ENCODE data around the gene GZMB. TPM values are rescaled to one million over a fixed set of nuclear protein-coding genes. Genes with fewer than 3 reads are reported as not detected.
A peak's percentile ranks its signal among the peaks of the same experiment; 100 is the strongest.

The GZMB gene, protein sequence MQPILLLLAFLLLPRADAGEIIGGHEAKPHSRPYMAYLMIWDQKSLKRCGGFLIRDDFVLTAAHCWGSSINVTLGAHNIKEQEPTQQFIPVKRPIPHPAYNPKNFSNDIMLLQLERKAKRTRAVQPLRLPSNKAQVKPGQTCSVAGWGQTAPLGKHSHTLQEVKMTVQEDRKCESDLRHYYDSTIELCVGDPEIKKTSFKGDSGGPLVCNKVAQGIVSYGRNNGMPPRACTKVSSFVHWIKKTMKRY
- not detected in 2 replicates for total RNA-seq (2022)
- not detected for Bru-seq, nascent RNA
- not detected for BruChase-seq, experiment 1, labeled RNA remaining after a 6-hour chase
- not detected for BruChase-seq, experiment 2, labeled RNA remaining after a 2-hour chase
- long read RNA-seq, result 0 reads

DNA sequence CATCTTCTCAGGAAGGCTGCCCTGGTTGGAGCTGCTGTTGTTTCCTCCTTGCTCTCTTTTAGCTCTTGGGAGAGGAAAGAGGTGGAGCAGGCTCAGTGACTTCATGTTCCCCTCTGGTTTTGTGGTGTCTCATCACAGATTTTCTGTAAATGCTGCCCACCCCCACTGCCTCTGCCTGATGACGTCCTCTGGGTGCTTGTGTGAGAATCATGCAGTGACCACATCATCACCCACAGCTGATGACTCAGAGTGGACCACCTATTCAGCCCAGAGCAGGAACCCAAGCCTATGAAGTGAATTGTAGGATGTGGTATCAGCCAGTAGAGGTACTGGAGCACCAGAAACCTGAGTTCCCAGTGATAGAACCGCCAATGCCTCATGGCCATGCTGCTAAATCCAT, at the start of gene GZMB:
Gene GZMB, minus strand, starts transcription at position 33 of the 400 bp plus-strand sequence. Its CDS starts 30 bp downstream, at position 3.
- no peaks in the 10 kb centered on the region for H3K36me3 Mint-ChIP-seq (ENCODE audit: insufficient read depth, unreplicated experiment)
- intact Hi-C loops (cut with micrococcal nuclease), result no loop called here
- no peak within 1 kb of the TSS for H3K4me3 Mint-ChIP-seq (ENCODE audit: unreplicated experiment)
- DNase-seq (ENCODE audit: unreplicated experiment), result no peak
- no TSS peak for BruUV-seq (replicated peaks)
- H3K27me3 Mint-ChIP-seq (ENCODE audit: insufficient read depth, unreplicated experiment), result peaks cover 25% of the 10 kb centered on the region
- H3K4me1 Mint-ChIP-seq (ENCODE audit: insufficient read depth, unreplicated experiment), result no peaks in the 10 kb centered on the region
- H3K9me3 Mint-ChIP-seq (ENCODE audit: unreplicated experiment), result no peaks in the 10 kb centered on the region
- no peak within 1 kb of the TSS for H3K27ac Mint-ChIP-seq (ENCODE audit: low read depth, unreplicated experiment)
- TF ChIP-seq, protein P1, sequence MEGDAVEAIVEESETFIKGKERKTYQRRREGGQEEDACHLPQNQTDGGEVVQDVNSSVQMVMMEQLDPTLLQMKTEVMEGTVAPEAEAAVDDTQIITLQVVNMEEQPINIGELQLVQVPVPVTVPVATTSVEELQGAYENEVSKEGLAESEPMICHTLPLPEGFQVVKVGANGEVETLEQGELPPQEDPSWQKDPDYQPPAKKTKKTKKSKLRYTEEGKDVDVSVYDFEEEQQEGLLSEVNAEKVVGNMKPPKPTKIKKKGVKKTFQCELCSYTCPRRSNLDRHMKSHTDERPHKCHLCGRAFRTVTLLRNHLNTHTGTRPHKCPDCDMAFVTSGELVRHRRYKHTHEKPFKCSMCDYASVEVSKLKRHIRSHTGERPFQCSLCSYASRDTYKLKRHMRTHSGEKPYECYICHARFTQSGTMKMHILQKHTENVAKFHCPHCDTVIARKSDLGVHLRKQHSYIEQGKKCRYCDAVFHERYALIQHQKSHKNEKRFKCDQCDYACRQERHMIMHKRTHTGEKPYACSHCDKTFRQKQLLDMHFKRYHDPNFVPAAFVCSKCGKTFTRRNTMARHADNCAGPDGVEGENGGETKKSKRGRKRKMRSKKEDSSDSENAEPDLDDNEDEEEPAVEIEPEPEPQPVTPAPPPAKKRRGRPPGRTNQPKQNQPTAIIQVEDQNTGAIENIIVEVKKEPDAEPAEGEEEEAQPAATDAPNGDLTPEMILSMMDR (IDR thresholded peaks at IDR 0.05; ENCODE audit: unreplicated experiment), result no peak
- ChIA-PET CTCF (no interaction called here), POLR2A (no interaction called here)

DNA sequence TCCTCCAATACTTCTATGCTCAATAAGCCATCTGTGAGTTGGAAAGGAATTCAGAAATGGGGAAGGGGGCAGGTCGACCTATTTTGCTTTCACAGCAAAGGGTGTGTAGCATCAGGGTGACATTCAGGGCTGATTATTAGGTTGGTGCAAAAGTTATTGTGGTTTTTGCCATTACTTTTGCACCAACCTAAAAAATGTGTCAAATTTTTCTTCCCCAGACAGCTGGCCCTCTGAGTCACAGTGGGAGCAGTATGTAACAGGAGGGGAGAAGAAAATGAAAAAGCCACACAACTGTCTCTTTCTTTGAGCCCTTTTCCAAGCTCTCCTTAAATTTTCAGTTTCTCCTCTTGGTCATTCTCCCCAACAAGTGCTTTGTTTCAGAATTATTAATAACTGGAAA, 47.1 kb upstream of the GZMB start:
- no peak overlapping the region for H3K4me3 Mint-ChIP-seq (ENCODE audit: unreplicated experiment)
- intact Hi-C loops (cut with micrococcal nuclease), result no loop called here
- peaks cover 69% of the 10 kb centered on the region for H3K27me3 Mint-ChIP-seq (ENCODE audit: insufficient read depth, unreplicated experiment)
- H3K27ac Mint-ChIP-seq (ENCODE audit: low read depth, unreplicated experiment), result no peak overlapping the region
- BruUV-seq (replicated peaks), result no TSS peak
- ChIA-PET CTCF (interaction anchor here (0.6 to 1.5 kb wide), 5 partner anchors 10 to 244 kb away, joined by 3 to 5 read pairs (median 4); no protein-coding TSS in a partner anchor), POLR2A (no interaction called here)
- no peak for DNase-seq (ENCODE audit: unreplicated experiment)
- TF ChIP-seq, protein P1 (IDR thresholded peaks at IDR 0.05; ENCODE audit: unreplicated experiment), result no peak
- H3K4me1 Mint-ChIP-seq (ENCODE audit: insufficient read depth, unreplicated experiment), result peaks cover 5% of the 10 kb centered on the region
- no peaks in the 10 kb centered on the region for H3K9me3 Mint-ChIP-seq (ENCODE audit: unreplicated experiment)
- no peaks in the 10 kb centered on the region for H3K36me3 Mint-ChIP-seq (ENCODE audit: insufficient read depth, unreplicated experiment)

DNA sequence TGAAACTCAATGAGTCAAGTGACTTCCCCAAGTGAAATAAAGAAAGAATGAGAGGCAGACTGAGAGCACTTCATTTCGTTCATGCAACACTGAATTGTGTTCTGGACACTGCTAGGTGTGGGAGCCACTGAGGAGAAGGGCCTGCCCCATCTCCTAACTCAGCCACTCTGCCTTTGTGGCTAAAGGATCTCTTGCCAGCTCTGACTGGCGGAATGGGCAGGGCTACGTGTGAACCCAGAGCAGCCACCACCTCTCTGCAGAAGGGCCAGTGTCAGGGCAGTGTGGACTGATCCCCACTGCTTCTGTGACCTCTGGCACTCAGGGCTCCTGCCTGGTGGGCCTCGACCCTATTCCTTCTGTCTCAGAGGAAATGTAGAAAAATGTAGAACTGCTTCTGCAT, 46.5 kb upstream of the GZMB start:
- ChIA-PET CTCF (interaction anchor here (0.8 to 1.7 kb wide), 6 partner anchors 11 to 451 kb away, joined by 3 to 4 read pairs (median 4); no protein-coding TSS in a partner anchor), POLR2A (no interaction called here)
- Mint-ChIP-seq H3K4me3 (ENCODE audit: unreplicated experiment) (no peak overlapping the region), H3K9me3 (ENCODE audit: unreplicated experiment) (no peaks in the 10 kb centered on the region), H3K27ac (ENCODE audit: low read depth, unreplicated experiment) (no peak overlapping the region), H3K27me3 (ENCODE audit: insufficient read depth, unreplicated experiment) (peaks cover 70% of the 10 kb centered on the region), H3K4me1 (ENCODE audit: insufficient read depth, unreplicated experiment) (peaks cover 5% of the 10 kb centered on the region), H3K36me3 (ENCODE audit: insufficient read depth, unreplicated experiment) (no peaks in the 10 kb centered on the region)
- intact Hi-C loops (cut with micrococcal nuclease), result no loop called here
- no peak for DNase-seq (ENCODE audit: unreplicated experiment)
- BruUV-seq (replicated peaks), result no TSS peak
- TF ChIP-seq, protein P1 (IDR thresholded peaks at IDR 0.05; ENCODE audit: unreplicated experiment), result no peak

DNA sequence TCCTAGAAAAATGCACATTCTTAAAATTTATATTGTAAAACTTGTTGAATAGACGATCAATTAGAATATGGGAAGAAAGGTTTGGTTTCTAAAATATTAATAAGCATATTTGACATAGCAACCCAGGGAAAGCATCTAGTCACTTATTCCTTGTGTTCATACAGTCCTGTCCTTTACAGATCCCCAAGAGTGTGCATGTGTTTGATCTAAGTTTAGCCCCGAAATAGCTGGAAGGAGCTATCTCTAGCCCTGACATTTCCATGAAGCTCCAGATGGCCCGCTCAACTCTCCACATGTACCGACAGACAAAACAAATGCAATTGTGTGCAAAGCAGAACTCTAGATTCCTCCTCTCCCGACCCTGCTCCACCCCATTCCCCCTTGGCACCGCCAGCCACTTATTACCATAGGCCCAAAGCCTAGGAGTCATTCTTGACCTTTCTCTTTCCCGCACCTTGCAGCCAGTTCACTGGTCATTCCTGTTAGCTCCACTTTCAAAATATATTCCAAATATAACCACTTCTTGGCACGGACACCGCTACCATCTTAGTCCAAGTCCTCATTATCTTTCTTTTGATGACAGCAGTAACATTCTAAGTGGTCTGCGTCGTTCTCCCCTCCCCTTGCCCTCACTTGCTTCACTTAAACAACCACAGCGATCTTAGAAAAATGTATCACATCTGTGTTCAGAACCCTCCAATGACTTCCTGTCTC, 45.4 kb upstream of the GZMB start:
- ChIA-PET POLR2A (interaction anchor here (1.0 kb wide), 1 partner anchor 30 kb away, joined by 4 read pairs; no protein-coding TSS in a partner anchor), CTCF (interaction anchor here (0.6 to 2.0 kb wide), 17 partner anchors 10 to 738 kb away, joined by 3 to 17 read pairs (median 4); partner anchors contain the start of gene GZMH)
- Mint-ChIP-seq H3K36me3 (ENCODE audit: insufficient read depth, unreplicated experiment) (no peaks in the 10 kb centered on the region), H3K4me1 (ENCODE audit: insufficient read depth, unreplicated experiment) (peaks cover 5% of the 10 kb centered on the region), H3K4me3 (ENCODE audit: unreplicated experiment) (peak overlapping the region; percentile 71), H3K27ac (ENCODE audit: low read depth, unreplicated experiment) (peak overlapping the region; percentile 40), H3K9me3 (ENCODE audit: unreplicated experiment) (no peaks in the 10 kb centered on the region), H3K27me3 (ENCODE audit: insufficient read depth, unreplicated experiment) (peaks cover 70% of the 10 kb centered on the region)
- DNase-seq (ENCODE audit: unreplicated experiment), result no peak
- BruUV-seq (replicated peaks), result no TSS peak
- intact Hi-C loops (cut with micrococcal nuclease), result loop anchor here (1.0 to 5.0 kb wide), 3 partner anchors 72 to 346 kb away; partner anchors contain the start of gene GZMH
- TF ChIP-seq, protein P1 (IDR thresholded peaks at IDR 0.05; ENCODE audit: unreplicated experiment), result no peak
